GM12801 (cell line): ENCODE data around the gene WSB1.

ENCODE experiments used
- CTCF ChIP-seq: IDR thresholded peaks from one replicate; pipeline ENCODE4 v1.5.1; 2011; ENCODE audit warnings: control low read depth; ENCODE audit not compliant: insufficient read length; ENCODE audit errors: extremely low read depth

WSB1 gene

GRCh38 chr17:27357236-27357635, 63.3 kb downstream of the WSB1 start:
- TF ChIP-seq CTCF, result no peak

- TF ChIP-seq CTCF, result no peak
Measured at GRCh38 chr17:27360507-27360906, 66.6 kb downstream of the WSB1 start.

GRCh38 chr17:27361695-27362094, 67.8 kb downstream of the WSB1 start:
- TF ChIP-seq CTCF, result no peak

- TF ChIP-seq CTCF, result no peak
Measured at GRCh38 chr17:27362503-27362902, 68.6 kb downstream of the WSB1 start.

GRCh38 chr17:27362909-27363308, 69.0 kb downstream of the WSB1 start:
- TF ChIP-seq CTCF, result no peak

GRCh38 chr17:27363326-27363725, 69.4 kb downstream of the WSB1 start:
- no peak for TF ChIP-seq CTCF
